Peyer's patch (tissue), 4 donors: ENCODE measurements around the gene TENT4A.

Experiments used
- CTCF ChIP-seq, 6 experiments: fragments of 450-650 bp in 4 of 6; fragments of 200-600 bp in 2 of 6; sonication (generic) in 1 of 6; IDR thresholded peaks; one replicate each; pipeline ENCODE4 v1.5.1; 2017 to 2019; ENCODE audit warnings: antibody characterized with exemption in 6 of 6, mild to moderate bottlenecking in 3 of 6, moderate library complexity in 1 of 6
- POLR2A ChIP-seq, 2 donors: fragments of 450-650 bp; IDR thresholded peaks; one replicate each; pipeline ENCODE4 v1.5.1; 2017; ENCODE audit warnings: antibody characterized with exemption in 2 of 2, mild to moderate bottlenecking in 2 of 2, moderate library complexity in 2 of 2

GRCh38 chr5:6755941-6756340 is 42.7 kb downstream of the TENT4A start:
- no peak for TF ChIP-seq CTCF (IDR thresholded peaks at IDR 0.05)
- TF ChIP-seq POLR2A (IDR thresholded peaks at IDR 0.05), result no peak
